Superior temporal gyrus (tissue), 1 donor: ENCODE measurements around the gene CFAP58.

ENCODE experiments used
- DNase-seq: peaks from one replicate; pipeline ENCODE4 v3.0.0-alpha.2; 2016; ENCODE audit errors: extremely low spot score

The CFAP58 gene

DNA sequence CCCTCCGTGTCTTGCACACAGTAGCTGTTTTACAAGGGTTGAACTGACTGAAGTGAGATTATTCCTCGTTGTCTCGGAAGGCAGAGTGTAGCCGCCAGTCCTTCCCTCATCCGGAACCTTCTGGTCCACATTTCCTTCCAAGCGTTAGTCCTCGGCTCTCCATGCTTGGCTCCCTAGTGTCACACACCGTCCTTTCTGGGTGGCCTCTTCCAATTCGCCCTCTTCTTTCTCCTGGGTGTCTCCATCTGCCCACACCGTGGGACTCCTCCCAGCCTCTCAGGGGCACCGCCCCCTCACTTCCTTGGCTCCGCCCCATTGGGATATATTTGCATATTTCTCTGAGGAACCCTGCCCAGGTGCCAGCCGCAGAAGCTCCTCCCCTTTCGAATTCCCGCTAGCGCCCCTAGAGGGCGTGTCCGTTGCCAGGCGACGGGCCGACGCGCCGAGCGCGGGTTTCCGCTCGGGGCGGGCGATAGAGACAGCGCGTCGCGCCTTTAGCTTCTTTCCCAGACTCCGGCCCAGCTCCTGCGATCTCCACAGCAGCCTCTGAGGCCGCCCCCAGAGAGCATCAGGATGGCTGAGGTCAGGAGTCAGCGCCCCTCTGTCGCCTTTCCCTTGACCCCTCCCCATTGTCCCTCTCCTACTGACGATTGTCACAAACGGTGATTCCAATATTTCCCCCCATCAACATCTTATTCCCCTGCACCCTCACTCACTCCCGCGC, at the start of gene CFAP58:
Gene CFAP58, plus strand, starts transcription at position 509 of the 724 bp plus-strand sequence. Its CDS starts 65 bp downstream, at position 574.
- peak; percentile 88 for DNase-seq

GRCh38 chr10:104304356-104304745, 49.3 kb upstream of the CFAP58 start:
- DNase-seq, result no peak

- no peak for DNase-seq
Measured at GRCh38 chr10:104304927-104305326, 48.7 kb upstream of the CFAP58 start.

- no peak for DNase-seq
Measured at GRCh38 chr10:104306897-104307296, 46.7 kb upstream of the CFAP58 start.

DNA sequence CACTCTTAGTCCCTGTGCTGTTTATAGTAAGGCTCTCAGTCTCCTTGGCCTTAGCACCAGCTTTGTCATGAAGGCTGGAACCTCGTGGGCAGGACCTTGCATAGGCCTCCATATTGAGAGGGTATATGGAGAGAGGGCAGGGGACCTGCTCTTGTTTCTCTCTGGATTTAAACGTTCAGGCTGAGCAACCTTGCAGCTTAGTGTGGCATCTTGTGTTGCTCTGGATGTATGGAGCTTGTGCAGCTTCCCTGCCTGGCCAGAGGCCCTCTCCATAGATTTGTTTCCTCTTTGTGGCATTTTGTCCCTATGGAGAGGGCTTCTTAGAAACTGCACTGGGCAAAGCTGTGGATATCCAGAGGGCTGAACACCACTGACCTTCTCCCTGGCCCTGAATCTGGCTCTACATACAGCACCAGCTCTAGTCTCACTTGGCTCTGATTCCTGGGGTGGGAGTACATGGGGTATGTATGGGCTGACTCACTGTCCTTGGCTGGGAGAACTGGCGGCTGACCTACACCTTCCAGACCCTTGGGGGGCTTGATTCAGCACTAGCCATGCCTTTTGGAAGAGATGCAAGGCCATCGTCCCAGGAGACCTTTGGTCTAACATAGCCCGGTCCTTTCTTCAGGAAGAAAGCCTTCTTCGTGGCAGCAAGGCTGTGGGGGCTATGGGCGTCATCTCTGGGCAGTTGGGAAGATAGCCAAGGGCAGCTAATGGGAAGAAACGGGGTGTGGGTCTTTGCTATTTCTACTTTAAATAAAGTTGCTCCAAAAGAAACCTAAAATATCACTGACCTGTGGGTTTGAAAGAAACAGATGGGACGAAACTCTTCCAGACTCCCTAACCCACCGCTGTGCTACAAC, 45.8 kb upstream of the CFAP58 start:
- no peak for DNase-seq

- no peak for DNase-seq
Measured at GRCh38 chr10:104308439-104308903, 45.2 kb upstream of the CFAP58 start.

- no peak for DNase-seq
Measured at GRCh38 chr10:104309980-104310978, 43.4 kb upstream of the CFAP58 start.

GRCh38 chr10:104311184-104311720, 42.4 kb upstream of the CFAP58 start:
- DNase-seq, result no peak

GRCh38 chr10:104314591-104315485, 38.8 kb upstream of the CFAP58 start:
- DNase-seq, result no peak

- DNase-seq, result no peak
Measured at GRCh38 chr10:104315486-104315921, 38.1 kb upstream of the CFAP58 start.

GRCh38 chr10:104316321-104317099, 37.1 kb upstream of the CFAP58 start:
- no peak for DNase-seq

DNA sequence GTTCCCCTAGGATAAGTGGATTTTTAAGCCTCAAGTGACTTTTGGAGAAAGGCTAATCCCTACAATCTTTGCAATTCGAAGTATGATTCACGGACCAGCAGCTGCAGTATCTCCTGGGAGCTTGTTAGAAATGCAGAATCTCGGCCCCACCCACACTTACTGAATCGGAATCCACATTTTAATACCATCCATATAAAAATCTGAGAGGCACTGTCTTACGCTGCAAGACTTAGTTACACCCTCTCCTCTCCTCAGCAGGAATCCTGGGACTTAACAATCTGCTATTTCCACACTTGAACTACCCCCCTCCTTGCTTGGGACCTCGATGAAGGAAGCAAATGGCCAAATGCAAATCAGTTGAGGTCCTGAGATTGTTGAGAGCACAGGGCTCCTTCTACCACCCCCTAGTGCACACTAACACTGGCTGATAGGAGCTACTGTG, 36.3 kb upstream of the CFAP58 start:
- DNase-seq, result no peak

DNA sequence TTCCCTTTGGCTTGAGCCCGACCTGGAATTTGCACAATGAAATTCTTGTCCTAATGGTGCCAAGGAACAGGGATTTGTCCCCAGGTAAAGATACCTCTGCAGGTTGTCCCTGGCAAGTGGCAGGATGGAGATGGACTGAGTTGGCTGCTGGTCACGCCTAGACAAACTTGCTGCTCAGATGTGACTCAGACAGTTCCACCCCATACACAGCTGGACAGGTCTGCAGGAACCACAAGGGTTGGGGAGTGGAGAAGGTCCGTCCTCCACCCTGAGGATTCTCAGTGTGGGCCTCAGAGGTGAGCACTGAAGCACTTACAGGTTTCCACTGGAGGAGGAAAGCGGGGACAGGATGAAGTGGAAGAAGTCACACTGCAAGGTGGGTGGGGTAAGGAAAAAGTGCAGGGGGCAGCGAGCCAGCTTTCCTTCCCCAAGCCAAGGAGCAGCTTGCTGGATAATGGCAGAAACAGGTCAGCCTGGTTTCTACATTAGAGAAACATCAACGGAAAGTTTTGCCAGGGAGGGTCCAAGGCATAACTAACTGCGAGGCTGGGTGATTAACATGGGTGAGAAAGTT, 35.8 kb upstream of the CFAP58 start:
- DNase-seq, result no peak

DNA sequence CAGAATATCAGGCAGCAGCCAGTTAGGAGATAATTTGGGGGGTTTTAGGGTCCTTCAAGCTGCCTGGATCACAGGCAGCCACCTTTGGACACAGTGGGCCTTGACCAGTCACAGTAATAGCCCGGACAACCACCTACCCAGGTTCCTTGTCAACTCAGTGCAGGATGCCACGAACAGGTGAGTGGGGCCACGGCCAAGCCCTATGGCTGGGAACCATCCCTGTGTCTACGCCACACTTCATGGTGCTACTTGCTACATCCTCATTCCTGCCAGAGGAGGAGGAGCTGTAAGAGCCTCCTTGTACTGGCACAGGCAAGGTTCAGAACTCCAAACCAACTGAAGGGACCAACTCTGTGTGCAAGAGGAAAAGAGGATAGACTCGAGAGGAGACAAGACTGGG, 35.3 kb upstream of the CFAP58 start:
- DNase-seq, result no peak

- no peak for DNase-seq
Measured at GRCh38 chr10:104318810-104319741, 34.6 kb upstream of the CFAP58 start.

DNA sequence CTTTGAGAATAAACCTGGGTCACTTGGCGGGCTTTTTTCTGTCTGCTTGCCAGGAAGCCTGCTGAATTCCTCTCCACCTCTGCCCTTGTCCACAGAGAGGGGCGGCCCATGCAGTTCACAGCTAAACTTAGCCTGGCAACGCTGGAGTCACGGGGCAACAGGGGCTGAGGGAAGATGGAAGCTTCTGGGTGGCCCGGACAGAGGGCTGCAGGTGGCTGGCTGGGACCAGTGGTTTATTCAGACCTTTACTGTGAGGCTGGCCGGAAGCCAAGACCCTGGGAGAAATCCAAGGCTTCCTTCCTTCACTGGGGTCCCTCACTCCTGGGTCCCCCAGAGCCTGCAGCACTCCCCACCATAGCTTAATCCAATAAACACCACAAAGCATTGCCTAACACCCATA, 32.4 kb upstream of the CFAP58 start:
- DNase-seq, result no peak

DNA sequence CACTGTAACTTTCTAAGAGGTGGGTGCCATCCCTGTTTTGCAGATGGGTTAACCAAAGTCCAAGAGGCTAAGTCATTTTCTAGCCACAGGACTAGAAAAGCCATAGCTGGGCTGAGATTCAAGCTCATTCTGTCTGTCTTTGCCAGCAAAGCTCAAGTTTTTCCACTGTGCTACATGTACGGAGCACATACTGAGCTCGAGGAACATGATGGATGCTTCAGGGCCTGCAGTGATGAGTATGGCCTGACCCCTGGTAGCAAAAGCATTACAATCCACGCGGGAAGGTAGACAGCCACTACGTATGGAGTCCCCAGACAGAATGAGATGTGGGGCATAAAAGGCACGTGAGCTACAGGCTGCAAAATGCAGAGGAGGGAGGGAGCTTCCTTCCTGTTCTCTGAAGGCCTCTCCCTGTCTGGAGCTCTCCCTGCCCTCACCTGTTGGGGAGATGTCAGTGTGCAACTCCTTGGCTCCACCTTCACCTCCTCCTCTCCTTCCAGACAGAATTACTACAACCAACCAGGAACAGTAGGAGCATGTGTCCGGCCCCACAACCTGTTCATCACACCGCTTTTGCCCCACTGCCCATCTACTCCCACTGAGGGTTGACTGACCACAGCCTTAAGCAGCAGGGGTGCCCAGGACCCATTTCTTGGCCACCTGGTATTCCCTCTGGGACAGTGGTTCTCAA, 31.8 kb upstream of the CFAP58 start:
- DNase-seq, result no peak
